ENCODE results near the gene SLC6A9.

Gene SLC6A9

DNA sequence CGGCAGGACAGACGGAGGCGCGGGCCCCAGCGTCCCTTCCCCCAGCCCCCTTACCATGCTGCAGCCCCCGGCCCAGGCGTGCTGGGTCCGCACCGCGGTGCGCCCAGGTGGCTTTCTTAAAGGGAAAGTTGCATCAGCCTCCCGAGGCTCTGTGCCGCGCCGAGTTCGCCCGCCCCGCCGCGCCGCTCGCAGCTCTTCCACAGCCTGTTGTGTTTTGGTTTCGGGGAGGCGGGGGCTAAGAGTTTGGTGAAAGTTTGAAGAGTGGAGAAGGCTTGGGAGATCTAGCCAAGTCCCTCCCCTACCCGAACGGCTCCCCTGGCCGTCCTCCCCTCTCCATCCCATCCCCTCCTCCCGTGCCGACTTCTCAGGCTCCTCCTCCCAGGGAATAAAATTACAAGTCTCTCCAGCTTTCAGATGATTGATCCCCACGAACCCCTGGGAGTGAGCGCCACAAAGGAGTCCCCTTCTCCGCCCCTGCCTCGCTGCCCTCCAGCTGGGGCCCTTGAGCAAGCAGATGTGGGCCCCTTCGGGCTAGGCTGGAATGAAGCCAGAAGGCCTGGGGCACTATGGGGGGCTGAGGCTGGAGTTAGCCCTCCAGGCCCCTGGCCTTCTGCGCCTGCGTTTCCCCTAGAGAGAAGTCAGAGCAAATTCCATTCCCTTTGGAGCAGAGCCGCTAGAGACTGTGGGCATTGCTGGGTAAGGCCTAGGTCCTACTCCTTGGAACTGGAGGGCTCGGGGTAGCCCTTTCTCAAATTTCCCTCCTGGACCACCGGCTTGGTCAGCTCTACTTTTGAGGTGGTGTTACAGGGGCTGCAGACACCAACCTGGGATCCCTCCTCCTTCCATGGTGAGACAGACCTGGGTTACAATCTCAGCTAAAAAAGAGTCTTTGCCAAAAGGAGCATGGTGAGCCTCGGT lies at the start of gene SLC6A9:
SLC6A9 (minus strand) TSS at position 211 of the 918 bp plus-strand sequence. CDS start 7,185 bp downstream, outside the sequence.
- CTCF ChIA-PET: interaction anchor here (2.2 kb wide), 1 partner anchor 16 kb away, joined by 8 read pairs; no protein-coding TSS in a partner anchor
- POLR2A ChIA-PET: interaction anchor here (0.8 to 2.4 kb wide), 5 partner anchors 9 to 26 kb away, joined by 4 to 11 read pairs (median 5); no protein-coding TSS in a partner anchor
- DNase-seq (ENCODE audit: extremely low spot score): peak; percentile 37
- no peak for TF ChIP-seq FOXA1 (IDR thresholded peaks at IDR 0.05)
- TF ChIP-seq, protein P1, sequence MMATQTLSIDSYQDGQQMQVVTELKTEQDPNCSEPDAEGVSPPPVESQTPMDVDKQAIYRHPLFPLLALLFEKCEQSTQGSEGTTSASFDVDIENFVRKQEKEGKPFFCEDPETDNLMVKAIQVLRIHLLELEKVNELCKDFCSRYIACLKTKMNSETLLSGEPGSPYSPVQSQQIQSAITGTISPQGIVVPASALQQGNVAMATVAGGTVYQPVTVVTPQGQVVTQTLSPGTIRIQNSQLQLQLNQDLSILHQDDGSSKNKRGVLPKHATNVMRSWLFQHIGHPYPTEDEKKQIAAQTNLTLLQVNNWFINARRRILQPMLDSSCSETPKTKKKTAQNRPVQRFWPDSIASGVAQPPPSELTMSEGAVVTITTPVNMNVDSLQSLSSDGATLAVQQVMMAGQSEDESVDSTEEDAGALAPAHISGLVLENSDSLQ (IDR thresholded peaks at IDR 0.05): peak; percentile 32; the same call in 1 of the 2 replicates
- TF ChIP-seq ZNF384 (IDR thresholded peaks at IDR 0.05): no peak
- TF ChIP-seq NFRKB (IDR thresholded peaks at IDR 0.05): no peak
- no peak for TF ChIP-seq FOXK2 (IDR thresholded peaks at IDR 0.05)
- TF ChIP-seq L3MBTL2 (conservative IDR thresholded peaks at IDR 0.05): no peak
- no peak for TF ChIP-seq ARNT (IDR thresholded peaks at IDR 0.05)
- no peak for TF ChIP-seq HDGF (IDR thresholded peaks at IDR 0.05; ENCODE audit: borderline replicate concordance)

DNA sequence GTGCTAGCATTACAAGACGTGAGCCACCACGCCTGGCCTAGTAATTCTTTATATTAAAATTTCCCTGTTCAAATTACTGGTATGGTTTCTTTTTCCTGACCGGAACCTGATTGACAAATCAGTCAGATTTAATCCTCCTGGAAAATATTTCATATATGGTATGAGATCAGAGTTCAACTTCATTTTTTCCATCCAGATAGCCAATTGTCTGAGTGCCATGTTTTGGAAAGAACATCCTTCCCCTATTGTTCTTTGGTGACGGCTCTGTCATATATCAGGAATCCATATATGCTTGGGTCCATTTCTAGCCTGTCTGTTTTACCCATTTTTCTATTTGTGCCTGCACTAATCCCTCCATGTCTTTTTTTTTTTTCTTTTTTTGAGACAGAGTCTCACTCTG lies 48.3 kb upstream of the SLC6A9 start:
- ChIA-PET POLR2A (no interaction called here), CTCF (interaction anchor here (0.6 kb wide), 1 partner anchor 74 kb away, joined by 4 read pairs; no protein-coding TSS in a partner anchor)
- DNase-seq (ENCODE audit: extremely low spot score): no peak
- TF ChIP-seq FOXA1 (IDR thresholded peaks at IDR 0.05) (no peak), BHLHE40 (IDR thresholded peaks at IDR 0.05; ENCODE audit: borderline replicate concordance) (no peak), FOXK2 (IDR thresholded peaks at IDR 0.05) (no peak), ELF4 (IDR thresholded peaks at IDR 0.05) (no peak), NFRKB (IDR thresholded peaks at IDR 0.05) (no peak)
- TF ChIP-seq, protein P1 (IDR thresholded peaks at IDR 0.05): no peak

DNA sequence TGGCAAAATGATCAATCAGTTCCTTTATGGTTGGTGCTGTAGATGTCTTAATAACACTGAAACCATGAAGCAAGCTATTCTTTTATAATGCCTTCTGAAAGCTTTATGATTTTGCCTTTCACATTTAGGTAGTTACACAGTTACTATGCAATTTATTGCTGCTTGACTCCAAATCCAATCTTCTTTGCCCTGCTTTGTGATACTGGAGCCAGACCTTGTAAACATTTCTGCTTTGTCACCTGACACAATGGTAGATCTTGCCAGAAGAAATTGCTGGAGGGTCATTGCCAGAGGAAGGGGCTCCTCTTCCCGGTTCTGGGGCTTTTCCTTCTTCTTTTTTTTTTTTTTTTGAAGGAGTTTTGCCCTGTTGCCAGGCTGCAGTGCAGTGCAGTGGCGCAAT lies 46.8 kb upstream of the SLC6A9 start:
- no peak for TF ChIP-seq L3MBTL2 (conservative IDR thresholded peaks at IDR 0.05)
- TF ChIP-seq FOXA1 (IDR thresholded peaks at IDR 0.05): no peak
- TF ChIP-seq ZNF384 (IDR thresholded peaks at IDR 0.05): no peak
- TF ChIP-seq SUZ12 (IDR thresholded peaks at IDR 0.05): no peak
- TF ChIP-seq FOXK2 (IDR thresholded peaks at IDR 0.05): no peak
- TF ChIP-seq HDGF (IDR thresholded peaks at IDR 0.05; ENCODE audit: borderline replicate concordance): no peak
- TF ChIP-seq, protein P1 (IDR thresholded peaks at IDR 0.05): no peak
- TF ChIP-seq NFRKB (IDR thresholded peaks at IDR 0.05): no peak
- TF ChIP-seq SP1 (IDR thresholded peaks at IDR 0.05): no peak
- no peak for TF ChIP-seq CTBP1 (IDR thresholded peaks at IDR 0.05; ENCODE audit: borderline replicate concordance)
- no peak for TF ChIP-seq ARNT (IDR thresholded peaks at IDR 0.05)
- TF ChIP-seq ELF4 (IDR thresholded peaks at IDR 0.05): no peak
- TF ChIP-seq LEF1 (IDR thresholded peaks at IDR 0.05; ENCODE audit: borderline replicate concordance): no peak
- no peak for TF ChIP-seq TARDBP (IDR thresholded peaks at IDR 0.05)
- no peak for TF ChIP-seq FOXM1 (IDR thresholded peaks at IDR 0.05; ENCODE audit: borderline replicate concordance)
- no peak for TF ChIP-seq BHLHE40 (IDR thresholded peaks at IDR 0.05; ENCODE audit: borderline replicate concordance)
- POLR2A ChIA-PET: no interaction called here
- CTCF ChIA-PET: no interaction called here

DNA sequence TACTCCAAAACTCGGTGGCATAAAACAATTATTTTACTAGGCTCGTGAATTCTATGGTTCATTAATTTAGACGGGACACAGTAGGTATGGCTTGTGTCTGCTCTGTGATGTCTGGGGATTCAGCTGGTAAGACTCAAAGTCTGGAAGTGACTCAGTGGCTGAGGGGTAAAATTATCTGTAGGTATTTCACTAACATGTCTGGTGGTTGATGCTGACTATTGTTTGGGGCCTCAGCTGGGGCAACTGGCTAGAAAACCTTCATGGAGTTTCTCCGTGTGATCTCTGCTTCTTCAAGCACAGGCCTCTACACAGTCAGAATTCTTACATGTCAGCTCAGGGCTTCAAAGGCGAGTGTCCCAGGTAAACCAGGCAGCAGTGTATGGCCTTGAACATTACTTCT lies 46.2 kb upstream of the SLC6A9 start:
- no peak for DNase-seq (ENCODE audit: extremely low spot score)
- no peak for TF ChIP-seq ARNT (IDR thresholded peaks at IDR 0.05)
- TF ChIP-seq HDGF (IDR thresholded peaks at IDR 0.05; ENCODE audit: borderline replicate concordance): no peak
- no peak for TF ChIP-seq LEF1 (IDR thresholded peaks at IDR 0.05; ENCODE audit: borderline replicate concordance)
- no peak for TF ChIP-seq NFRKB (IDR thresholded peaks at IDR 0.05)
- TF ChIP-seq ELF4 (IDR thresholded peaks at IDR 0.05): no peak
- no peak for TF ChIP-seq CTBP1 (IDR thresholded peaks at IDR 0.05; ENCODE audit: borderline replicate concordance)
- TF ChIP-seq TARDBP (IDR thresholded peaks at IDR 0.05): no peak
- TF ChIP-seq FOXM1 (IDR thresholded peaks at IDR 0.05; ENCODE audit: borderline replicate concordance): no peak
- TF ChIP-seq SUZ12 (IDR thresholded peaks at IDR 0.05): no peak
- no peak for TF ChIP-seq L3MBTL2 (conservative IDR thresholded peaks at IDR 0.05)
- TF ChIP-seq FOXK2 (IDR thresholded peaks at IDR 0.05): no peak
- no peak for TF ChIP-seq BHLHE40 (IDR thresholded peaks at IDR 0.05; ENCODE audit: borderline replicate concordance)
- TF ChIP-seq, protein P1 (IDR thresholded peaks at IDR 0.05): no peak
- TF ChIP-seq FOXA1 (IDR thresholded peaks at IDR 0.05): no peak
- no peak for TF ChIP-seq SP1 (IDR thresholded peaks at IDR 0.05)
- no peak for TF ChIP-seq ZNF384 (IDR thresholded peaks at IDR 0.05)
- ChIA-PET CTCF (no interaction called here), POLR2A (no interaction called here)

More for the DNA sequence above, 46.8 kb upstream of the SLC6A9 start:
- DNase-seq (ENCODE audit: extremely low spot score): no peak

DNA sequence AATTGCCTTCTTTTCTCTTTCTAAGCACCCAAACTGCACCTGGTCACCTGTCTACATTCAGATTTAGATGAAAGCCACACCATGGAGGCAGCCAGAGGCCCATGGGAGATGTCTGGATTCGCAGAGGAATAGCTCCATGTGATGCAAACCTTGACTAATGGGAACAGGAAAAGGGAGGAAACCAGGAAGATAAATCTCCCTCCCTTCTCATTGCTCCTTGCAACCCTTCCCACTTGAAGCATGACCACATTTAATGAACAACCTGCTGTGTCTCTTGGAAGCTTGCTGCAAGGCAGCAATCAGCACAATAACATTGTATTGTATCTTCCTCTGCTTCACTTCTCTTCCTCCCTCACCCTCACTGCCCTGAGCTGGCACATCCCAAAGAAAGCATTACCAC lies 44.8 kb upstream of the SLC6A9 start:
- ChIA-PET POLR2A (no interaction called here), CTCF (no interaction called here)
- TF ChIP-seq SUZ12 (IDR thresholded peaks at IDR 0.05): no peak
- no peak for TF ChIP-seq HDGF (IDR thresholded peaks at IDR 0.05; ENCODE audit: borderline replicate concordance)
- TF ChIP-seq LEF1 (IDR thresholded peaks at IDR 0.05; ENCODE audit: borderline replicate concordance): no peak
- TF ChIP-seq, protein P1 (IDR thresholded peaks at IDR 0.05): no peak
- TF ChIP-seq FOXM1 (IDR thresholded peaks at IDR 0.05; ENCODE audit: borderline replicate concordance): no peak
- TF ChIP-seq ARNT (IDR thresholded peaks at IDR 0.05): no peak
- TF ChIP-seq FOXK2 (IDR thresholded peaks at IDR 0.05): no peak
- TF ChIP-seq CTBP1 (IDR thresholded peaks at IDR 0.05; ENCODE audit: borderline replicate concordance): no peak
- TF ChIP-seq ELF4 (IDR thresholded peaks at IDR 0.05): no peak
- DNase-seq (ENCODE audit: extremely low spot score): no peak
